WTC11 (cell line): ENCODE data around the gene USP11.

Source experiments
- AR ChIP-seq: fragments of 250-450 bp; sonication (Bioruptor Pico); IDR thresholded peaks from 2 replicates; pipeline ENCODE4 v1.9.0; 2021; ENCODE audit warnings: mild to moderate bottlenecking
- ARID4B ChIP-seq: sonication (generic); formaldehyde crosslinking; IDR thresholded peaks from 2 replicates; pipeline ENCODE4 v1.8.0; 2023; ENCODE audit warnings: missing genetic modification reagents, mild to moderate bottlenecking, borderline replicate concordance
- CTCF ChIP-seq: fragments of 200-600 bp; IDR thresholded peaks from 2 replicates; pipeline ENCODE4 v1.8.0; 2022; ENCODE audit warnings: antibody characterized with exemption
- ESRRA ChIP-seq: sonication (generic); formaldehyde crosslinking; IDR thresholded peaks from 2 replicates; pipeline ENCODE4 v1.8.1; 2022; ENCODE audit warnings: mild to moderate bottlenecking, missing genetic modification reagents, borderline replicate concordance
- JUN ChIP-seq: sonication (generic); formaldehyde crosslinking; IDR thresholded peaks from 2 replicates; pipeline ENCODE4 v1.8.0; 2023; ENCODE audit warnings: mild to moderate bottlenecking, missing genetic modification reagents
- KAT7 ChIP-seq: sonication (generic); formaldehyde crosslinking; IDR thresholded peaks from 2 replicates; pipeline ENCODE4 v1.8.1; 2023; ENCODE audit warnings: missing genetic modification reagents, mild to moderate bottlenecking, borderline replicate concordance
- NR2C2 ChIP-seq: sonication (generic); formaldehyde crosslinking; IDR thresholded peaks from 2 replicates; pipeline ENCODE4 v1.8.0; 2022; ENCODE audit warnings: mild to moderate bottlenecking, missing genetic modification reagents
- RELA ChIP-seq: sonication (generic); formaldehyde crosslinking; IDR thresholded peaks from 2 replicates; pipeline ENCODE4 v1.8.1; 2022; ENCODE audit warnings: missing genetic modification reagents, mild to moderate bottlenecking, borderline replicate concordance
- TCF7 ChIP-seq: sonication (generic); formaldehyde crosslinking; IDR thresholded peaks from 2 replicates; pipeline ENCODE4 v1.8.0; 2022; ENCODE audit warnings: mild to moderate bottlenecking, low read depth, missing genetic modification reagents, moderate library complexity
- TEAD4 ChIP-seq: sonication (generic); formaldehyde crosslinking; IDR thresholded peaks from 2 replicates; pipeline ENCODE4 v1.8.0; 2022; ENCODE audit warnings: mild to moderate bottlenecking, missing genetic modification reagents
- USF1 ChIP-seq: sonication (generic); formaldehyde crosslinking; IDR thresholded peaks from 2 replicates; pipeline ENCODE4 v1.8.0; 2022; ENCODE audit warnings: mild to moderate bottlenecking, missing genetic modification reagents
- ZBTB21 ChIP-seq: sonication (generic); formaldehyde crosslinking; IDR thresholded peaks from 2 replicates; pipeline ENCODE4 v1.8.1; 2023; ENCODE audit warnings: mild to moderate bottlenecking, missing genetic modification reagents, borderline replicate concordance

GRCh38 chrX:47239199-47239598, 6.4 kb downstream of the USP11 start:
- TF ChIP-seq NR2C2 (CRISPR knock-in tag) (no peak), ZBTB21 (no peak), AR (CRISPR knock-in tag) (no peak), CTCF (no peak), USF1 (no peak), KAT7 (no peak), ESRRA (CRISPR knock-in tag) (no peak), ARID4B (CRISPR knock-in tag) (no peak), TEAD4 (CRISPR knock-in tag) (no peak), TCF7 (CRISPR knock-in tag) (no peak), RELA (no peak), JUN (CRISPR knock-in tag) (no peak)
